ENCODE measurements around the gene USH2A.
"Not testable (repeated sequence)": the region's sequence is repeated elsewhere in the genome, so short reads cannot be mapped to it uniquely, and the experiment has no call there.

Gene USH2A

GRCh38 chr1:216186816-216187215 lies 236.4 kb downstream of the USH2A start:
- DNase-seq = no peak

DNA sequence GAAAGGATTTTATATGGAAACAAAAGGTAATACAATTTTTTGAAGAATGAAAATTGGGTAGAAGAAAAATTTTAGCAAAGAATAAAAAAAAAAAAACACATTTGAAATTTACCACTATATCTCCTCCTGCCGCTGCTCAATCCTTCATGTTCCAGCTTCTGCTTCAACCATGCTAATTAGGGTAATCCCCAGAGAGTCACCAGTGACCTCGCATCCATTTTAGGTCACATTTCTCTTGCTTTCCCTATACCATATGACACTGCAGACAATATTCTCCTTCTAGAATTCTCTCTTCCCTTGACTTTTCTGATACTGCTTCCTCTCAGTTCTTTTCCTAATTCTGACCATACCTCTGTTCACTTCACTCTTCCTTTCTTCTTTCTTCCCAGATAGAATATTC lies 237.1 kb downstream of the USH2A start:
- DNase-seq = no peak

DNA sequence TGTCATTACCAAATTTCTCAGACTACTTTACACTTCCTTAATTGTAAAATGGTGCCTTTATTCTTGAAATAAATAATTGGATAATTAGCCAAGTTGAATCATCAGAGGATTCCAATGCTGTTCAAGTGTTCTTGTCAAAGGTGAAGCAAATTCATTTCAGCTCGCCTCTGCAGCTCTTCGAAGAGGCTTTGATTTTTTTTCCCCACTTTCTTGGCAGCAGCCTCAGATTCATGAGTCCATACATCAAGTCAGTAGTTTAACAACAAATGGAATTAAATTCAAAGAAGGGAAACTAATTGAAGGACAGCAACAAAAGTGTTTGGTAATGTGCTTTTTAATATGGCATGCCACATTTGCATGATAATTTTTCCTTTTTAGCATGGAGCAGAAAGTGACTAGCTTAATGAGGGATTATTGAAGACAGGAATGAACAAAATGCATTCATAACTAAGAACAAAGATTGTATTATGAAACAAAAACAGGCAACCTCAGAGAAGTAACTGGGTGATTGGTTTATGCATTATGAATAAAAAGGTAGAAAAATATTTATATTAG lies 239.0 kb downstream of the USH2A start:
- no peak for DNase-seq

- no peak for DNase-seq
Measured at GRCh38 chr1:216183454-216183853, 239.8 kb downstream of the USH2A start.

DNA sequence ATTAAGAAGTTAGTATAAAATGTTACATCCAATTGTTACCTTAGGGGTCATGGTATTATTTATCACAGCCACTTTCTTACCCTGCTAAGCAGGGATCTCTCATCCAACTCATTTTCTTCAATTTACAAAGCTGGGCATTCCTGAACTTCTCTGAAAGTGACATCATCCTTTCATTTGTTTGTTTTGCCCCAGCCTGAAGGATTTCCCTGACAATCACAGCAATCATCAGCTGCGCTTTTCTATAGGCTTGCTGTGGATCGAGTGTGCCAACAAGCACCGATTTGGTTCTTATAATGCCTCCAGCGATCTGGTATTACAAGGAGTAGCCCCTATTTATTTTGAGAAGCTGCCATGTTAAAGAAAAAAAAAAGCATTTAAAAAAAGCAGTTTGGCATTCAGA lies 240.2 kb downstream of the USH2A start:
- no peak for DNase-seq

DNA sequence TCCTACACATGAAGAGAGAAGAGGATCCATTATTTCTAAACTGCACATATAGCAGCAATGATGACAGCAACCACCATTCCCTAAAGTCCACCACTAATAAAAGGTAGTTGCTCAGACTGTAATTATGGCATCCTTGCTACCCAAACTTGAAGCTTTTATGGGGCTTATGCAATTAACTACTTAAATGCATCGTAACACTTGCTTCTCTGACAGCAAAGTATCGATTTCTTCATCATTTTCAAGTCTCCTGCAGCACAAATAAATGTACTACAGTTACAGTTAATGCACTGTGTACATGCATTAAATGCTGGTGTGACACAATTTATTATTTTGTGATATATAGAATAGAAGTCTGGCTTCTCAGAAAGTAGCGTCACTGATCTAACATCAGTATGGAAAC lies 241.7 kb downstream of the USH2A start:
- no peak for DNase-seq

GRCh38 chr1:216178281-216178680 lies 245.0 kb downstream of the USH2A start:
- no peak for DNase-seq

- no peak for DNase-seq
Measured at GRCh38 chr1:216176970-216177369, 246.3 kb downstream of the USH2A start.

DNA sequence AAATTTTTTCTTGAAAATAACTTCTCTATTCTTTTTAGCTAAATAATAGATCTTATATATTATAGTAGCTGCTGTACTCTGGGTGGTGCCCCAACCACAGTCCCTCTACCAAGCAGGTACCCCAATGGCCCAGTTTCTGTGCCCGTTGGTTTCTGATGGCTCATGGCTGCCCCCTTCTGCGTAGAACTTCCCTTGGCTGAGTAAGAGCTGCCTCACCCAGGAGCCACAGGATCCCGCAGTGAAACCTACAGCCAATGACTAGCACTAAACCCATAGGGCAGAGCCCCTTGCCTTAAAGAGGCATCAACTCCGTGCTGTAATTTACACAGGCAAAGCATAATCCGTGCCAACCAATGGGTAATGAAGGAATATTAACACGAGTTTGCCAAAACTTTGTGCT lies 247.5 kb downstream of the USH2A start:
- no peak for DNase-seq

- DNase-seq = peak; percentile 48
Measured at GRCh38 chr1:216173376-216173995, 249.8 kb downstream of the USH2A start.

- no peak for DNase-seq
Measured at GRCh38 chr1:216169351-216169750, 253.9 kb downstream of the USH2A start.

GRCh38 chr1:216168546-216168945 lies 254.7 kb downstream of the USH2A start:
- DNase-seq = no peak

DNA sequence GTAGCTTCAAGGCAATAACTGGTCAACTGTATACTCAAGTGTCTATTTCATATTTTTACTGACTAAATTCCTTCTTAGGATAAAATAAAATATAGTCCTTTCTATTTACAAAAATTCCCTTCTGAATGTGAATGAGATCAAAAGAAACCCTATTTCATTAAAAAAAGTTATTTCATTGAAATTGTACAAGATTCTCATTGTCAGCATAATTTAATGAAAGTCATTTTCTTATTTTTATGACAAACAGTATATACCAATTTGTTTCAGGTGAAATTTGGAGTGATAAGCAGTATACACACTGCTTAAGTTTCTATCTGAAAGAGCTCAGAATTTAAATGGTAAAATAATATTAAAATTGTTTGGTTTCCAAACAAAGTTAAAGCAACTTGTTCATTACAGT lies 269.2 kb downstream of the USH2A start:
- no peak for DNase-seq

GRCh38 chr1:216153130-216153529 lies 270.1 kb downstream of the USH2A start:
- DNase-seq = no peak

DNA sequence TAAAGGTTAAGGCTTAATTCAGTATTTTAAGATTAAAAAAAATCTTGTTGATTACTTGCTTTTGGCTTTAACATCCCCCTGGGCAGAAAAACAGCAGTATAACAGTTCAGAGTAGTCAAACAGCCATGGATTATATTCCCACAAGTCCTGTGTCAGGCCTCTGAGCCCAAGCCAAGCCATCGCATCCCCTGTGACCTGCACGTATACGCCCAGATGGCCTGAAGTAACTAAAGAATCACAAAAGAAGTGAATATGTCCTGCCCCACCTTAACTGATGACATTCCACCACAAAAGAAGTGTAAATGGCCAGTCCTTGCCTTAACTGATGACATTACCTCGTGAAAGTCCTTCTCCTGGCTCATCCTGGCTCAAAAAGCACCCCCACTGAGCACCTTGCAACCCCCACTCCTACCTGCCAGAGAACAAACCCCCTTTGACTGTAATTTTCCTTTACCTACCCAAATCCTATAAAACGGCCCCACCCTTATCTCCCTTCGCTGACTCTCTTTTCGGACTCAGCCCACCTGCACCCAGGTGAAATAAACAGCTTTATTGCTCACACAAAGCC lies 277.7 kb downstream of the USH2A start:
- DNase-seq = not testable (repeated sequence)

DNA sequence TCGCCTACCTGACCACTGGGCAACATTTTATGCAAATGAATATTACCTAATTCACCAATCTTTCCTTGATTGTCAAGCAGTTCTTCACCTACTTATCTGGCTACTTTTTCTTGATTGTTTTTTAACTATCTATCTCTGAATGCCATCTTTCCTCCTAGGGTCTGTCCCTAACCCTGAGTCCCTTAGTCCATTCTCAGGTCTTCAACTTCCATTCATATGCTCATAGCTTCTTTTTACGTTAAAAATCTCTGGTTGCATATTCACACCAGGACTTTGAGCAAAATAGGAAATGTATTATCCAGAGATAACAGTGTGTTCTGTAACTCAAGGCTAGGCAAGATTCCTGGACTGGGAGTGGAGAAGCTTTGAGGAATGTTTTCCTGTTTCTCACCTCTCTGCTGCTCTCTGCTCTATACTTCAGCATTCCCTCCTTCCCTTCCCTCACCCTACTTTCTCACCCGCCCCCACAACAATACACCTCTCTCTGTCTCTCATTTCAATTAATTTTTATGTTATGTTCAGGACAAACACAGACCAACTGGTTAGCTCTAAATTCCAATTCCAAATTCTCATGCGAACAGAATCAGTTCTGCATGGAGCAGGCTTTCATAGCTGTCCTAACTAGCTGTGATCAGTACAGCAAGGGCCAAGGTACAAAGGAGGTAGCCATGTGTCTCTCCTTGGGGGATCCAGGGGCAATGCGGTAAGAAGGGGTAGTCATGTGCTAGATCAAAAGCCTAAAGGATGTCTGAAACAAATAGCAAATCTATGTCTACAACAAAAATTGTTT lies 278.4 kb downstream of the USH2A start:
- DNase-seq = no peak

GRCh38 chr1:216142921-216143320 lies 280.3 kb downstream of the USH2A start:
- no peak for DNase-seq

GRCh38 chr1:216140730-216141524 lies 282.3 kb downstream of the USH2A start:
- no peak for DNase-seq

GRCh38 chr1:216124192-216124781 lies 299.0 kb downstream of the USH2A start:
- DNase-seq = no peak

- no peak for DNase-seq
Measured at GRCh38 chr1:216123446-216124191, 299.6 kb downstream of the USH2A start.

DNA sequence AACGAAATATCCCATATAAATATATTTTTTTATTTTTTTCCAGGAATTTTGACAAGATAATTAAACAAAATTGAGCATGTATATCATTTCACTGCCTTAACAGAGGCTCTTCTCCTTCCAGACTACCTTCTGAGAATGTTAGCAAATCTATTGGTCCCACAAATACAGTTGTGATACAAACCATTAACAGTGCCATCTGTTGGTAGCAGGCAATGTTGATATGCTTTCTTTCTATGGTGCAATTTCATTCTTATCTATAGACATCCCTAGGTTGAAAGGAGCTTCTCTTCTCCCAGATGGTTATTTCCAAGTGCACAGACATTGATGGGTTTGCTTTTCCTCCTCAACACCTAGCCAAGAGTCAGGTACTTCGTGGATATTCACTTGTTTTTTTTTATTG lies 303.6 kb downstream of the USH2A start:
- no peak for DNase-seq

DNA sequence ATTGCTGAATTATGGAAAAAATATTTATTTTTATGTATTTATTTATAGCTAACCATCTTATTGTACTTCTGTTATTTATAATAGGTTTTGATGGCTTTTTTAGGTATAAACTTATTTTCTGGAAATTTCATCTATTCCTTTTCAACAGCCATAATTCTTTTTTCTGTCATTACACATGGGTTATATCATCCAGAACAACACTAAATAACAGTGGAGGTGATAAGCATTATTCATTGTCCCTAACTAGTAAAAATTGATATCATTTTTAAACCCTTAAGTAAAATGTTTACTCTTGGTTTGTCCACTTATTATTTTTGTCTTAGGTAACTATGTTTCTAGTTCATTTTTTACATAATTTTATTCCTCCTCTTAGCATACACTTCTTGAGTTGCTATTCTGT lies 309.1 kb downstream of the USH2A start:
- DNase-seq = no peak
